WI38 (cell line): ENCODE data around the gene ZHX3.

Experiments
- H3K4me3 ChIP-seq: 2 replicates; pipeline ENCODE4 v1.5.1; 2011; ENCODE audit warnings: low read depth, mild to moderate bottlenecking, control low read depth, low read length
- TF ChIP-seq, protein P1 (sequence below): IDR thresholded peaks from 2 replicates; pipeline ENCODE4 v1.5.1; 2012; ENCODE audit warnings: low read depth, mild to moderate bottlenecking, control low read depth, low read length

Gene ZHX3

DNA sequence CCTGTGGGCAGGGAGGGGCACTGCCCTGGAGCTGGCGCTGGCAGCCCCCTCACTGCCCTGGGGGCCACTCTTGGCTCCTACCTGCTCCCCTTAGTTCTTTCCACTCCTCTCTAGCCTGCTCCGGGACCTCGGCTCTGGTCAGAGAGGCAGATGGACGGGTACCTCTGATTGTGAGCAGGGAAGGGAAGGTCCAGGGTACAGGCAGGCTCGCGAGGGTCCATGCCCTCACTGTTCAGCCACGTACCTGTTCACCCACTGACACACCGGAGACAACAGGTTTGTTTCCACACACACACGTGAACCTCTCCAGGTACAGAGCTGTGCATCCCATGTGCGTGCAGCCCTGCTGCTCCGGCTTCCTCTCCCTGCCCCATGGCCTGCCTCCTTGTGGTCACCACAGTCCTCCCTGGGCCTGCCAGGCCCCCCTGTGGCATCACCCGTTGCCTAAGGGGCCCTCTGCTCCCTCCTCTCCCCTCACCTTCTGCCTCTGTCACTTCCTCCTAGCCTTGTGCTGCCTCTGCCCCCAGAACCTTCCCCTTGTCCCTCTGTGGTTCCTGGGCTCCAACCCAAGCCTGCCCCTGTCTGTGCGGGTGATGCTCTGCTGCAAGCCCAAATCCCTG, 46.8 kb upstream of the ZHX3 start:
- TF ChIP-seq, protein P1, sequence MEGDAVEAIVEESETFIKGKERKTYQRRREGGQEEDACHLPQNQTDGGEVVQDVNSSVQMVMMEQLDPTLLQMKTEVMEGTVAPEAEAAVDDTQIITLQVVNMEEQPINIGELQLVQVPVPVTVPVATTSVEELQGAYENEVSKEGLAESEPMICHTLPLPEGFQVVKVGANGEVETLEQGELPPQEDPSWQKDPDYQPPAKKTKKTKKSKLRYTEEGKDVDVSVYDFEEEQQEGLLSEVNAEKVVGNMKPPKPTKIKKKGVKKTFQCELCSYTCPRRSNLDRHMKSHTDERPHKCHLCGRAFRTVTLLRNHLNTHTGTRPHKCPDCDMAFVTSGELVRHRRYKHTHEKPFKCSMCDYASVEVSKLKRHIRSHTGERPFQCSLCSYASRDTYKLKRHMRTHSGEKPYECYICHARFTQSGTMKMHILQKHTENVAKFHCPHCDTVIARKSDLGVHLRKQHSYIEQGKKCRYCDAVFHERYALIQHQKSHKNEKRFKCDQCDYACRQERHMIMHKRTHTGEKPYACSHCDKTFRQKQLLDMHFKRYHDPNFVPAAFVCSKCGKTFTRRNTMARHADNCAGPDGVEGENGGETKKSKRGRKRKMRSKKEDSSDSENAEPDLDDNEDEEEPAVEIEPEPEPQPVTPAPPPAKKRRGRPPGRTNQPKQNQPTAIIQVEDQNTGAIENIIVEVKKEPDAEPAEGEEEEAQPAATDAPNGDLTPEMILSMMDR, result no peak
- H3K4me3 ChIP-seq, result no peak overlapping the region

DNA sequence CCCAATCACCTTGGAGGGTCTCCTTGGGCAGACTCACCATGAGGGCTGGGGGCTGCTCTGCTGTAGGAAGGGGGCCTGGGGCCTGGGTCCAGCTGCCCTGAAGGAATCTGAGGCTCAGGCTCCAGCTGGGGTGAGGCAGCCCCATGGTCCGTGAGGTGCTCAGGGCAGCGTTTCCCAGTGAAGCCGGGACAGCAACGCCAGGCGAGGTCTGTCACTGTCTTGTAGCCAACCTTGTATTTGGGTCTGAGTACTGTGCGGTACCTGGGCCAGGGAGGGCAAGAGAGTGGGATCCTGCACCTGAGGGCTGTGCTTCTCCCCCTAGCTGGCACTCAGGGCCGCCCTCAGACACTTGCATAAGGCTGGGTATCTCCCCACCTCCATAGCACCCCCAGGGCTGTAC, 46.1 kb upstream of the ZHX3 start:
- no peak overlapping the region for H3K4me3 ChIP-seq
- TF ChIP-seq, protein P1, result no peak

DNA sequence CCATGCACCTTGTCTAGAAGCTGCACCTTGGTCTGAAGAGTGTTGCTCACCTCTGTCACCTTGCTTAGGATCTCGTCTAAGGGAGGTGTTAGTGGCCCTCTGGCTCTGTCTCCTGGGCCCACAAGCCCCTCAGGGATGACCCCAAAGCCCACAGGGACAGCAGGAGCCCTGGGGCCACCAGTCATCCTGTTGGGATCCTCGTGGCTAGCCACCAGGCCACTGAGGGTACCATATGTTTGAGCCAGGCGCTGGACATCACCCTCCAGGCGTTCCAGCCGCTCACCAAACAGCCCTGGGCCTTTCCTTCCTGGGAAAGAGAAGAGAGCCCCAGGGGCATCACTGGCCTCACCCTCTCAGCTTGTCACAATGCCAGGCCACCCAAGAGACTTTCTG, 45.2 kb upstream of the ZHX3 start:
- TF ChIP-seq, protein P1, result no peak
- no peak overlapping the region for H3K4me3 ChIP-seq

DNA sequence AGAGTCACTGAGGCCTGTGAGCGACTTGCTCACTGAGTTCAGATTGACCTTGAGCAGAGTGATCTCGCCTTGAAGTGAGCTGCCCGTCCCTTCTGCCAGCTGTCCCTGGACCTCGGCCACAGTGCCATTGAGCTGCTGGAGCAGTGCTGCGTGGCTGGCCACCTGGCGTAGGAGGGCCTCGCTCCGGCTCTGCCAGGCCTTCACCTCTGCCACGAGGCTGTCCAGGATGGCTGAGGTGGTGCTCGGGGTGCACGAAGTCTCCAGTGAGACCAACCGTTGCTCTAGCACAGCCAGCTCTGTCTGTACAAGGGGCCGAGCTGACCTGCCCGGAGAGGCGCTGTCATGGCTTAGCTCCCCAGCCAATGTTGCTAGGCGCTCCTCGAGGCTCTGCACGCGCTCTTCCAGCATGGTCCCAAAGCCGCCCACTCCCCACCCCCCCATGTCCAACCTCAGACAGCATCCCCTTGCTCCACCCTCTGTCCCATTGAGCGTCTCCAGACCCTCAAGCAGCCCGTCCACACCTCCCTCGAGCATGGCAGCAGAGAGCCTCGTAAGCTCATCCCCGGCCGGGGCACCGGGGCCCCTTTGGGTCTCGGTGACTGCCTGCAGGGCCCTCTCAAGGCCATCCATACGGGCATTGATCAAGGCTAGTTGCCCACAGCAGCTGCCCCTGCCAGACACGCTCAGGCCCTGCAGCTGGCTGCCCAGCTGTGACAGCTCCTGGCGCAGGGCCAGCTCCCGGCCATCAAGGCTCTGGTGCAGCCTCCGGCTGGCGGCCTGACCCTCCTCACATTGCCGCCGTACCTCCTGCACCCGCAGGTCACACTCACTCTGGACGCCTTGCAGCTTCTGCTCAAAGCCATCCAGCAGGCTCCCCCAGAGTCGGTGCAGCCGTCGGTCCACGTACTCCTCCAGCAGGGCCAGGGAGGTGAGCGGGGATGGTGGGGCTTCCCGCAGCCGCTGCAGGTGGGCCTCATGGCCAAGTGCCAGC, 44.5 kb upstream of the ZHX3 start:
- TF ChIP-seq, protein P1, result no peak
- H3K4me3 ChIP-seq, result no peak overlapping the region

DNA sequence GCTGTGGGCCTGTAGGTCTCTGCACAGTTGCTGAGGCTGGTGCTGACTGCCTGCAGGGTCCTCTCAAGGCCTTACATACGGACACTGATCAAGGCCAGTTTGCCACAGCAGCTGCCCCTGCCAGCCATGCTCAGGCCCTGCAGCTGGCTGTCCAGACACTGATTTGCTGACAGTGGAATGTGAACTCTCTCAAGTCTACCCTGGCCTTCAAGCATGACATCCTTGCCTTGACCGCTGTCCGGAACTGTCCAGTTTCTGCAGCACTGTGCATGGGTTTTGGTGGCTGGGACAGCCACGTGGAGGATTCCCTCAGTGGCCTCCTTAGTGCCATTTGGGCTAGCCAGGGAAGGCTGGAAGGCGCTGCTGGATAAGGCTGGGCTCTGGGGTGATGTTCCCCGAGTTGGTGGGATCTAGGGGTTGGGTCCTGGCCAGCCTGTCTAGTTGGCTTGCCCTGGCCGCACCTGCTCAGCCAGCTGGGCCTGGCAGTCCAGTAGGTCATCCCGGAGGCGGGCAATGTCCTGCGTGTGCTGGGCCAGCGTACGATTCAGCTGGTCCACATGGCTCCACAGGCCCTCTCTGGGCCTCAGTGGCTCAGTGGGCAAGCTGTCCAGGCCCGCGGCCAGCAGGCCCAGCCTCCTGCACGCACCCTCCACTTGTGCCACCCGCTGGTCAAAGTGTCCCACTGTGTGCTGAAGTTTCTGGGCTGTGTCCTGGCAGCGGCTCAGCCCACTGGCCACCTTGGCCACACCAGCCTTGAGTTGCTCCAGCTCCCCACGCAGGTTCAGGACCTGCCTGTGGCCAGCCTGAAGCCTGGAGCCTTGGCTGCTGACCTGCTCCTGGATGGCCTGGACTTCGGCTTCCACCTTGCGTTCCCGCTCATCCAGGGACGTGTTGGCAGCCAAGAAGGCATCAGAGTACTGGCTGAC, 43.6 kb upstream of the ZHX3 start:
- TF ChIP-seq, protein P1, result no peak
- no peak overlapping the region for H3K4me3 ChIP-seq

DNA sequence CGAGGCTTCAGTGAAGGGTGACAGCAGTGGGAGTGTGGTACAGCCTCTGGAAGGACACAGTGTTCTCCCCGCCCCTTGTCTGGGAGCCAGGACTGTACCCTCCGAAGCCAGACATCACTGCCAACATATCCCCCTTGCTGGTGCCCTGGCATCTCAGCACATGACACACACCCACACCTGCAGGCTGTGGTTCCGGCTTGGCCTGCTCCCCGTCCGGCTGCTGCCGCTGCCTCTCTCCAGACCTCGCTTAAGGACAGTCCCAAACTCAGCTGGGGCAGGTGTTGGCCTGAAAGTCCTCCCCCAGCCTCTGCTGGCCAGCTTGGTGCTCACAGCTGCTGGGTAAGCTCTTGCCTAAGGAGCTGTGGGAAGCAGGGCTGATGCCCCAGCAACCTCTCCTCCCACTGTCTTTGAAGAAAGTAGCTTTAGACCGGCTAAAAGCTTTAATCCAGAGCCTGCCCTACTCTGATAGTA, 42.0 kb upstream of the ZHX3 start:
- TF ChIP-seq, protein P1, result no peak
- no peak overlapping the region for H3K4me3 ChIP-seq
